Measurements from ENCODE around the gene KCTD5. TPM values are rescaled to one million over a fixed set of nuclear protein-coding genes. Genes with fewer than 3 reads are reported as not detected.
"Not testable (repeated sequence)": the region's sequence is repeated elsewhere in the genome, so short reads cannot be mapped to it uniquely, and the experiment has no call there.

The KCTD5 gene
- polyA plus RNA-seq, 1 experiment: 34.5 TPM

GRCh38 chr16:2664574-2664982, 17.7 kb upstream of the KCTD5 start:
- H3K27me3 ChIP-seq (ENCODE audit: control insufficient read depth, insufficient read depth, low read length): no peaks in the 10 kb centered on the region
- H3K36me3 ChIP-seq (ENCODE audit: control insufficient read depth, insufficient read depth, low read length): no peaks in the 10 kb centered on the region
- CTCF ChIA-PET: no interaction called here
- DNase-seq (ENCODE audit: low read depth): no peak
- POLR2A ChIA-PET: no interaction called here
- no peak overlapping the region for H3K4me3 ChIP-seq (ENCODE audit: low read depth, low read length)
- TF ChIP-seq CTCF (IDR thresholded peaks at IDR 0.05; ENCODE audit: insufficient read depth, low read depth, low read length): no peak

DNA sequence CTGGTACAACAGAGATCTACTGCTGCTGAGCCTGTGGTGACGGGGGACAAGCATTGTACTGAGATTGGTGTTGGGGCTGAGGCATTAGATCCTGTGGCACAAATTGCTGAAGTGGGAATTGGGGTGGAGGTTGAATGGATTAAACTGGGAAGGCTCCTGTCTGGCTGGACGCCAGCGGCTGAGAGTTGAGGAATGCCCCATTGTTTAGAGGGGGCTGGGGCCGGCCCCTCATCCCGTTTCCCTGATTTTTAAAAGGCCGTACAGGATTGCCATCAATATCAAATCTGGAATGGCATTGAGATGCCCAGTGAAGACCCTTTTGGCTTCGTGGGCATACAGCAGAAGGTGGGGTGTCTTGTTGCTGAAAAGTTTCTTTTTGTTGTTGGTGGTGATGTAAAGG, 15.7 kb upstream of the KCTD5 start:
- DNase-seq (ENCODE audit: low read depth); H3K27me3 ChIP-seq (ENCODE audit: control insufficient read depth, insufficient read depth, low read length); POLR2A ChIA-PET; H3K4me3 ChIP-seq (ENCODE audit: low read depth, low read length); CTCF ChIA-PET; H3K36me3 ChIP-seq (ENCODE audit: control insufficient read depth, insufficient read depth, low read length): not testable (repeated sequence)

- H3K36me3 ChIP-seq (ENCODE audit: control insufficient read depth, insufficient read depth, low read length); H3K27me3 ChIP-seq (ENCODE audit: control insufficient read depth, insufficient read depth, low read length); DNase-seq (ENCODE audit: low read depth); H3K4me3 ChIP-seq (ENCODE audit: low read depth, low read length): not testable (repeated sequence)
- CTCF ChIA-PET: interaction anchor here (0.6 to 1.2 kb wide), 2 partner anchors 8 to 714 kb away, joined by 3 to 5 read pairs; no protein-coding TSS in a partner anchor
- POLR2A ChIA-PET: interaction anchor here (0.6 kb wide), 1 partner anchor 21 kb away, joined by 7 read pairs; no protein-coding TSS in a partner anchor
Observed at GRCh38 chr16:2669587-2669986, 12.7 kb upstream of the KCTD5 start.

GRCh38 chr16:2670017-2670416, 12.3 kb upstream of the KCTD5 start:
- ChIA-PET POLR2A (interaction anchor here (0.6 kb wide), 1 partner anchor 22 kb away, joined by 7 read pairs; no protein-coding TSS in a partner anchor), CTCF (interaction anchor here (0.6 to 1.2 kb wide), 2 partner anchors 8 to 714 kb away, joined by 3 to 5 read pairs; no protein-coding TSS in a partner anchor)
- not testable (repeated sequence) for DNase-seq (ENCODE audit: low read depth); H3K36me3 ChIP-seq (ENCODE audit: control insufficient read depth, insufficient read depth, low read length); H3K4me3 ChIP-seq (ENCODE audit: low read depth, low read length); H3K27me3 ChIP-seq (ENCODE audit: control insufficient read depth, insufficient read depth, low read length)
- peak; percentile 76 for TF ChIP-seq CTCF (IDR thresholded peaks at IDR 0.05; ENCODE audit: insufficient read depth, low read depth, low read length)

DNA sequence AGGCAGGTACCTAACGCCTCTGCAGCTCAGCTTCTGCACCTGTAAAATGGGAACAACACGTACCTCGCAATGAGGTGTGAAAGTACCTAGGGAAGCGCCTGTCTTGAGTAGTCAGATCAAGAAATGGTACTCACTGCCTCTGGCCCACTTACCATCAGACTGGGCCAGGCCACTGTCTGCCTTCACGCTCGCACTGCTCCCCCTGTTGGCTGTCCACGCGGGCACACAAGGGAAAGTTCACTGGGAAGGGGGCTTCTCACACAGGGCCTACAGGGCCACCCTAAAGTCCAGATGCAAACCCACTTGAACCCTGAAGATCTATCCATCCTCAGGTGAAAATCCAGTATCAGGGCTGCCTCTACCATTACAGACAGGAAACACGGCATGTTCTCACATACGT, 11.1 kb upstream of the KCTD5 start:
- H3K4me3 ChIP-seq (ENCODE audit: low read depth, low read length); H3K27me3 ChIP-seq (ENCODE audit: control insufficient read depth, insufficient read depth, low read length); POLR2A ChIA-PET; DNase-seq (ENCODE audit: low read depth); CTCF ChIA-PET; H3K36me3 ChIP-seq (ENCODE audit: control insufficient read depth, insufficient read depth, low read length): not testable (repeated sequence)
- TF ChIP-seq CTCF (IDR thresholded peaks at IDR 0.05; ENCODE audit: insufficient read depth, low read depth, low read length): peak; percentile 32

DNA sequence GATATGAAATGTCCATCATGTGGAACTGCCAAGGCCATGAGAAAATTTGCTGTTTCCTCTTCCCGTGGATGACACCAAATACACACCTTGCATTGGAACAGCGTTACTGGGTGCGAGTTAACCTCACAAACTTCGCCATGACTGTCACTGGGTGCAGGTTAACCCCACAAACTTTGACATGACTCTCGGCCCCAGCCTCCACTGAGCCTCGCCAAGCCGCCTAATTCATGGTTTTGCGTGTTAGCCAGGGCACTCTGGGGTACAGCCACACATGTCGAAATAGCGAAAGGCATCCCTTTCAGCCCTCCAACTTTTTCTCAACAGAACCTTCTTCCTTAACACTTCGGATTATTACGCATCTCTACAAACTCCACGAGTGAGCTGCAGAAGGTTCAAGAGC, 10.6 kb upstream of the KCTD5 start:
- DNase-seq (ENCODE audit: low read depth): no peak
- Histone ChIP-seq H3K36me3 (ENCODE audit: control insufficient read depth, insufficient read depth, low read length) (no peaks in the 10 kb centered on the region), H3K4me3 (ENCODE audit: low read depth, low read length) (no peak overlapping the region), H3K27me3 (ENCODE audit: control insufficient read depth, insufficient read depth, low read length) (no peaks in the 10 kb centered on the region)
- TF ChIP-seq CTCF (IDR thresholded peaks at IDR 0.05; ENCODE audit: insufficient read depth, low read depth, low read length): no peak
- POLR2A ChIA-PET: no interaction called here
- CTCF ChIA-PET: interaction anchor here (0.7 kb wide), 1 partner anchor 10 kb away, joined by 3 read pairs; no protein-coding TSS in a partner anchor

Measured in BJ (cell line).